ENCODE measurements around the gene CLDN14.

DNA sequence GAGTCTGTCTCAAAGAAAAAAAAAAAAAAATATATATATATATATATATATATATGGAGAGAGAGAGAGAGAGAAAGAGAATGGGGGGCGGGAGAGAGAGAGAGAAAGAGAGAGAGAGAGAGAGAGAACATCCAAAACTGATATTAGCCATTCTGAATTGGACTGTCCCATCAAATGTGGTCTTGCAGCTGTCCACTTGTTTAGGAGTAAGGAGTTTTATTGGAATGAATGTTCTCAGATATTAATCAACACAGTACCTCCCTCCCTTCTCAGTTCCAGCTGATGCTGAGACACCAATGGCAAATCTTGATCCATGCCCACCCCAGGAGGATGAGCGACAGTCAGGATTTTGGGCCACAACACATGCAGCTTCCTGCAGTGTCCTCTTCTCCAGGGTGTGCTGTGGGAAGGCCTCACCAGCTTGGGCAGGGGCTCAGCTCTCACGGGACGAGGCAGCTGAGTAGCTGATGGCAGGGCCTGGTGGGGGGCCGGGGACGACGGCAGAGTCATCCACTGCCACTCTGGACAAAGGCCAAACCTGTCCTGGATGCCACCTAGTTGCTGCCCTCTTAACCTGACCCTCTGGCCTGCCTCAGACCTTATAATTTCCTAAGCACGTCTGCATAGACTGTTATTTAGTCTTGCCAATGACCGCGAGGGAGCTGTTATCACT is 9.3 kb upstream of the CLDN14 start:
- TF ChIP-seq, protein P1, sequence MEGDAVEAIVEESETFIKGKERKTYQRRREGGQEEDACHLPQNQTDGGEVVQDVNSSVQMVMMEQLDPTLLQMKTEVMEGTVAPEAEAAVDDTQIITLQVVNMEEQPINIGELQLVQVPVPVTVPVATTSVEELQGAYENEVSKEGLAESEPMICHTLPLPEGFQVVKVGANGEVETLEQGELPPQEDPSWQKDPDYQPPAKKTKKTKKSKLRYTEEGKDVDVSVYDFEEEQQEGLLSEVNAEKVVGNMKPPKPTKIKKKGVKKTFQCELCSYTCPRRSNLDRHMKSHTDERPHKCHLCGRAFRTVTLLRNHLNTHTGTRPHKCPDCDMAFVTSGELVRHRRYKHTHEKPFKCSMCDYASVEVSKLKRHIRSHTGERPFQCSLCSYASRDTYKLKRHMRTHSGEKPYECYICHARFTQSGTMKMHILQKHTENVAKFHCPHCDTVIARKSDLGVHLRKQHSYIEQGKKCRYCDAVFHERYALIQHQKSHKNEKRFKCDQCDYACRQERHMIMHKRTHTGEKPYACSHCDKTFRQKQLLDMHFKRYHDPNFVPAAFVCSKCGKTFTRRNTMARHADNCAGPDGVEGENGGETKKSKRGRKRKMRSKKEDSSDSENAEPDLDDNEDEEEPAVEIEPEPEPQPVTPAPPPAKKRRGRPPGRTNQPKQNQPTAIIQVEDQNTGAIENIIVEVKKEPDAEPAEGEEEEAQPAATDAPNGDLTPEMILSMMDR (IDR thresholded peaks at IDR 0.05; ENCODE audit: low read length) = no peak
- TF ChIP-seq EZH2phosphoT487 (IDR thresholded peaks at IDR 0.05; ENCODE audit: low read length) = no peak
- no peak for TF ChIP-seq EZH2 (optimal IDR thresholded peaks at IDR 0.05; ENCODE audit: low read depth, low read length)
